ENCODE data around the gene TPK1. TPM values are rescaled to one million over a fixed set of nuclear protein-coding genes. Genes with fewer than 3 reads are reported as not detected.

The TPK1 gene
- total and polyA plus RNA-seq, 2 of the 13 experiments (the other 11 are each of a cell fraction or from before 2014, with no cell fraction given) = 1.0 to 1.2 TPM

- FAIRE-seq (no peak), ATAC-seq (no peak), DNase-seq (ENCODE audit: low spot score) (no peak)
- no peak overlapping the region for H3K4me3 ChIP-seq (replicated peaks in 1 of 3; ENCODE audit: insufficient read depth in 1 of 3, low read depth in 2 of 3, low read length in 3 of 3)
- H3K4me2 ChIP-seq (ENCODE audit: low read depth, low read length) = no peak overlapping the region
- no peak overlapping the region for H3K9ac ChIP-seq (ENCODE audit: insufficient read depth, low read depth, low read length)
- in situ Hi-C loops (cut with HindIII; ENCODE audit: extremely low pct_ligation_motif_present, low pct_unique_long_range_greater_than_20kb) = no loop called here
- no peaks in the 10 kb centered on the region for H3K36me3 ChIP-seq (replicated peaks in 1 of 2; ENCODE audit: control insufficient read depth in 1 of 2, insufficient read depth in 2 of 2, low read length in 2 of 2)
- H2AFZ ChIP-seq (ENCODE audit: low read length) = no peak overlapping the region
- no peaks in the 10 kb centered on the region for H4K20me1 ChIP-seq (ENCODE audit: insufficient read depth, low read length)
- H3K4me1 ChIP-seq (ENCODE audit: insufficient read depth, low read length) = no peaks in the 10 kb centered on the region
- no TSS peak for BruUV-seq (replicated peaks)
- ChIA-PET POLR2A (no interaction called here), CTCF (ENCODE audit: low intra/inter-chr PET ratio, low total read pairs) (no interaction called here)
- no peak overlapping the region for H3K27ac ChIP-seq (ENCODE audit: extremely low read length, insufficient read depth, low read length)
- intact Hi-C loops (cut with micrococcal nuclease; ENCODE audit: unreplicated experiment) = no loop called here
- WGBS (ENCODE audit: low lambda C conversion rate) = 36% methylated on average over 7 of the region's 7 CpGs
- H3K27me3 ChIP-seq (ENCODE audit: control insufficient read depth in 1 of 2, insufficient read depth in 2 of 2, low read length in 2 of 2) = no peaks in the 10 kb centered on the region
- no peaks in the 10 kb centered on the region for H3K9me3 ChIP-seq (ENCODE audit: low read length)
- H3K79me2 ChIP-seq (ENCODE audit: insufficient read depth, low read length) = no peaks in the 10 kb centered on the region
- TF ChIP-seq ZFYVE20 (CRISPR knock-in tag; IDR thresholded peaks at IDR 0.05; ENCODE audit: borderline replicate concordance, low read depth) (no peak), ZNF274 (CRISPR knock-in tag; IDR thresholded peaks at IDR 0.05) (no peak), HNRNPK (IDR thresholded peaks at IDR 0.05; ENCODE audit: low read depth, low read length, poor library complexity, severe bottlenecking) (no peak), FOXK2 (IDR thresholded peaks at IDR 0.05) (no peak), POLR2G (IDR thresholded peaks at IDR 0.05; ENCODE audit: low read depth, low read length) (no peak), ZNF646 (CRISPR knock-in tag; IDR thresholded peaks at IDR 0.05) (no peak), ZNF33A (CRISPR knock-in tag; IDR thresholded peaks at IDR 0.05; ENCODE audit: borderline replicate concordance) (no peak), HMG20A (CRISPR knock-in tag; IDR thresholded peaks at IDR 0.05; ENCODE audit: borderline replicate concordance) (no peak), JUND (CRISPR knock-in tag; IDR thresholded peaks at IDR 0.05) (no peak)
- TF ChIP-seq, protein P1, sequence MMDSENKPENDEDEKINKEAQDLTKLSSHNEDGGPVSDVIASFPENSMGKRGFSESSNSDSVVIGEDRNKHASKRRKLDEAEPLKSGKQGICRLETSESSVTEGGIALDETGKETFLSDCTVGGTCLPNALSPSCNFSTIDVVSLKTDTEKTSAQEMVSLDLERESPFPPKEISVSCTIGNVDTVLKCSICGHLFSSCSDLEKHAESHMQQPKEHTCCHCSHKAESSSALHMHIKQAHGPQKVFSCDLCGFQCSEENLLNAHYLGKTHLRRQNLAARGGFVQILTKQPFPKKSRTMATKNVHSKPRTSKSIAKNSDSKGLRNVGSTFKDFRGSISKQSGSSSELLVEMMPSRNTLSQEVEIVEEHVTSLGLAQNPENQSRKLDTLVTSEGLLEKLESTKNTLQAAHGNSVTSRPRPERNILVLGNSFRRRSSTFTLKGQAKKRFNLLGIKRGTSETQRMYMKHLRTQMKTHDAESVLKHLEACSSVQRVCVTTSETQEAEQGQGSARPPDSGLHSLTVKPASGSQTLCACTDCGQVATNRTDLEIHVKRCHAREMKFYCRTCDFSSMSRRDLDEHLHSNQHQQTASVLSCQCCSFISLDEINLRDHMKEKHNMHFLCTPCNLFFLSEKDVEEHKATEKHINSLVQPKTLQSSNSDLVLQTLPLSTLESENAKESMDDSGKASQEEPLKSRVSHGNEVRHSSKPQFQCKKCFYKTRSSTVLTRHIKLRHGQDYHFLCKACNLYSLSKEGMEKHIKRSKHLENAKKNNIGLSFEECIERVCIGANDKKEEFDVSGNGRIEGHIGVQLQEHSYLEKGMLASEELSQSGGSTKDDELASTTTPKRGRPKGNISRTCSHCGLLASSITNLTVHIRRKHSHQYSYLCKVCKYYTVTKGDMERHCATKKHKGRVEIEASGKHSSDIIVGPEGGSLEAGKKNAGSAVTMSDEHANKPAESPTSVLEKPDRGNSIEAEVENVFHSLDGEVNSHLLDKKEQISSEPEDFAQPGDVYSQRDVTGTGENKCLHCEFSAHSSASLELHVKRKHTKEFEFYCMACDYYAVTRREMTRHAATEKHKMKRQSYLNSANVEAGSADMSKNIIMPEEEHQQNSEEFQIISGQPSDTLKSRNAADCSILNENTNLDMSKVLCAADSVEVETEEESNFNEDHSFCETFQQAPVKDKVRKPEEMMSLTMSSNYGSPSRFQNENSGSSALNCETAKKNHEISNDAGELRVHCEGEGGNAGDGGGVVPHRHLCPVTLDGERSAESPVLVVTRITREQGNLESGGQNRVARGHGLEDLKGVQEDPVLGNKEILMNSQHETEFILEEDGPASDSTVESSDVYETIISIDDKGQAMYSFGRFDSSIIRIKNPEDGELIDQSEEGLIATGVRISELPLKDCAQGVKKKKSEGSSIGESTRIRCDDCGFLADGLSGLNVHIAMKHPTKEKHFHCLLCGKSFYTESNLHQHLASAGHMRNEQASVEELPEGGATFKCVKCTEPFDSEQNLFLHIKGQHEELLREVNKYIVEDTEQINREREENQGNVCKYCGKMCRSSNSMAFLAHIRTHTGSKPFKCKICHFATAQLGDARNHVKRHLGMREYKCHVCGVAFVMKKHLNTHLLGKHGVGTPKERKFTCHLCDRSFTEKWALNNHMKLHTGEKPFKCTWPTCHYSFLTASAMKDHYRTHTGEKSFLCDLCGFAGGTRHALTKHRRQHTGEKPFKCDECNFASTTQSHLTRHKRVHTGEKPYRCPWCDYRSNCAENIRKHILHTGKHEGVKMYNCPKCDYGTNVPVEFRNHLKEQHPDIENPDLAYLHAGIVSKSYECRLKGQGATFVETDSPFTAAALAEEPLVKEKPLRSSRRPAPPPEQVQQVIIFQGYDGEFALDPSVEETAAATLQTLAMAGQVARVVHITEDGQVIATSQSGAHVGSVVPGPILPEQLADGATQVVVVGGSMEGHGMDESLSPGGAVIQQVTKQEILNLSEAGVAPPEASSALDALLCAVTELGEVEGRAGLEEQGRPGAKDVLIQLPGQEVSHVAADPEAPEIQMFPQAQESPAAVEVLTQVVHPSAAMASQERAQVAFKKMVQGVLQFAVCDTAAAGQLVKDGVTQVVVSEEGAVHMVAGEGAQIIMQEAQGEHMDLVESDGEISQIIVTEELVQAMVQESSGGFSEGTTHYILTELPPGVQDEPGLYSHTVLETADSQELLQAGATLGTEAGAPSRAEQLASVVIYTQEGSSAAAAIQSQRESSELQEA (CRISPR knock-in tag; IDR thresholded peaks at IDR 0.05; ENCODE audit: not compliant biosample characterization) = no peak
Measured at GRCh38 chr7:144549861-144550260, 286.0 kb downstream of the TPK1 start.

Measured in HepG2 (cell line).